ENCODE measurements around the gene RBM24. TPM values are rescaled to one million over a fixed set of nuclear protein-coding genes. Genes with fewer than 3 reads are reported as not detected.

Gene RBM24
- total RNA-seq, 4 donors from 2014 or later = 0.22 to 1.8 (median 0.46) TPM; not detected in 1

- no peak overlapping the region for H3K4me3 ChIP-seq (ENCODE audit: low read depth, poor library complexity, severe bottlenecking)
- DNase-seq (ENCODE audit: low spot score in 2 of 2) = no peak
- 58 to 68% methylated on average over 3 of the region's 3 CpGs for WGBS, 2 donors
- intact Hi-C loops (cut with DNase I; ENCODE audit: low total_unique reads) = no loop called here
- TF ChIP-seq POLR2A (IDR thresholded peaks at IDR 0.05) (no peak), CTCF (IDR thresholded peaks at IDR 0.05) (no peak)
These were observed 11.3 kb upstream of the RBM24 start for GRCh38 chr6:17269840-17270239.

DNA sequence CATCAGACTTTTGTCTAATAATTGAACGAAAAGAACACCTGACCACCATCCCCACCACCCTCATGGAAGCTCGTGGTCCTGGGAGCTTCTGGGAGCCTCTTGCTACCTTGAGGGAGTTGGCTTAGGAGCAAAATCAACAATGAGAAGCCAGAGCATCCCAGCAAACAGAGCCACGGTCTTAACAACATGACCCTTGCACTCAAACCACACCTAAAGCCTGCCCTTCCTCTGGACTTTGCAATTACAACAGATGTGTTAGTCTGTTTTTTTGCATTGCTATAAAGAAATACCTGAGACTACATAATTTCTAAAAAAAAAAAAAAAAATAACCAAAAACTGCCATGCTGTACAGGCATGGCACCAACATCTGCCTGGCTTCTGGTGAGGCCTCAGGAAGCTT lies 9.5 kb upstream of the RBM24 start:
- TF ChIP-seq CTCF (IDR thresholded peaks at IDR 0.05) = no peak
- TF ChIP-seq POLR2A (IDR thresholded peaks at IDR 0.05) = no peak
- H3K4me3 ChIP-seq (ENCODE audit: low read depth, poor library complexity, severe bottlenecking) = no peak overlapping the region
- no peak for DNase-seq (ENCODE audit: low spot score in 2 of 2)
- 67 to 91% methylated on average over 3 of the region's 3 CpGs for WGBS, 2 donors
- intact Hi-C loops (cut with DNase I; ENCODE audit: low total_unique reads) = no loop called here

DNA sequence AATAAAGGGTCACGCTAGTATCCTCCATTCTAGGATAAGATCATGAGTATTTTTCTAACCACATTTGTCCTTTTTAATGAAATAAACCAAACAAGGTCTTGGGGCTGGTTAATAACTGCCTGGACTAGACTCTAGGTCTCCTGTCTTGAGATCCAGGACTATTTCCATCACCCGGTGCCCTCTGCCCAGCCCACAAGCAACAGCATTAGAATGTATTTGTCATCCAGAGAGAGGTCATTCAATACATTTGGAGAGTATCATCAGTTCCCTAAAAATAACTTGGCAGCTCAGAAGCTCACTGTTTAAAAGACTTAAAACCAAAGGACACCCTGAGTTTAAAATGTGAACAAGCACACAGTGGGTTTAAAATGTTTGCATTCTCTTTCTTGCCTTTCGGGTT lies 4.4 kb upstream of the RBM24 start:
- intact Hi-C loops (cut with DNase I; ENCODE audit: low total_unique reads) = no loop called here
- no peak for TF ChIP-seq CTCF (IDR thresholded peaks at IDR 0.05)
- no peak for TF ChIP-seq POLR2A (IDR thresholded peaks at IDR 0.05)
- no peak for DNase-seq (ENCODE audit: low spot score in 2 of 2)
- H3K4me3 ChIP-seq (ENCODE audit: low read depth, poor library complexity, severe bottlenecking) = no peak overlapping the region
- WGBS, 2 donors = 86 to 88% methylated on average over 3 of the region's 3 CpGs

- no peak for DNase-seq (ENCODE audit: low spot score in 2 of 2)
- WGBS, 2 donors = 88 to 93% methylated on average over 2 of the region's 2 CpGs
- intact Hi-C loops (cut with DNase I; ENCODE audit: low total_unique reads) = no loop called here
- no peak overlapping the region for H3K4me3 ChIP-seq (ENCODE audit: low read depth, poor library complexity, severe bottlenecking)
- TF ChIP-seq CTCF (IDR thresholded peaks at IDR 0.05) (no peak), POLR2A (IDR thresholded peaks at IDR 0.05) (no peak)
These were observed 3.9 kb upstream of the RBM24 start for GRCh38 chr6:17277256-17277655.

- intact Hi-C loops (cut with DNase I; ENCODE audit: low total_unique reads) = no loop called here
- H3K4me3 ChIP-seq (ENCODE audit: low read depth, poor library complexity, severe bottlenecking) = no peak overlapping the region
- WGBS, 2 donors = 56 to 69% methylated on average over 10 of the region's 10 CpGs
- no peak for DNase-seq (ENCODE audit: low spot score in 2 of 2)
- no peak for TF ChIP-seq POLR2A (IDR thresholded peaks at IDR 0.05)
- no peak for TF ChIP-seq CTCF (IDR thresholded peaks at IDR 0.05)
These were observed 2.7 kb upstream of the RBM24 start for GRCh38 chr6:17278289-17279063.

DNA sequence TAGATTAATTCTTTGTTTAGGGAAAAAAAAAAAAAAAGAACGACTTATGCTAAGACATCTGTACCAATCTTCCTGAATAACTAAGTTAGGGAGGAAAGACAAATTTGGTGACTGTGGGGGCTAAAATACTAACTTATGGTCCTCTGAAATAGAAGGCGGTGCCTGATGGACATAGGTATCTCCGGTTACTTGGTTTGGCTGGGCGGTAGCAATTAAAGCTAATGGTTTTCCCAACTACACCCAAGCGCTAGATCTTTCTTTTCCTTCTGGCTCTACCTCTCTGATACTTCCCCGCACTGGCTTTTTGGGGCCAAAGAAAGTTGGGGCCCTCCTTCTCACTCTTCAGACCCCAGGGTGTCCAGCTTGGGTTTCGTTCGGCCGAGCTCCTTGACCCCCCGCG lies 1.0 kb upstream of the RBM24 start:
- intact Hi-C loops (cut with DNase I; ENCODE audit: low total_unique reads) = no loop called here
- no peak overlapping the region for H3K4me3 ChIP-seq (ENCODE audit: low read depth, poor library complexity, severe bottlenecking)
- 57 to 66% methylated on average over 11 of the region's 11 CpGs for WGBS, 2 donors
- no peak for TF ChIP-seq CTCF (IDR thresholded peaks at IDR 0.05)
- no peak for TF ChIP-seq POLR2A (IDR thresholded peaks at IDR 0.05)
- DNase-seq (ENCODE audit: low spot score in 2 of 2) = no peak

Measured in lower leg skin (tissue), 4 donors.